Cerebellar cortex (tissue), 1 donor: ENCODE results near the gene ZNF552.
"Not testable (repeated sequence)": the region's sequence is repeated elsewhere in the genome, so short reads cannot be mapped to it uniquely, and the experiment has no call there.

Experiments
- DNase-seq: peaks from one replicate; pipeline ENCODE4 v3.0.0-alpha.2; 2015; ENCODE audit warnings: low spot score

Gene ZNF552

GRCh38 chr19:57818378-57818777 lies 3.7 kb upstream of the ZNF552 start:
- no peak for DNase-seq

DNA sequence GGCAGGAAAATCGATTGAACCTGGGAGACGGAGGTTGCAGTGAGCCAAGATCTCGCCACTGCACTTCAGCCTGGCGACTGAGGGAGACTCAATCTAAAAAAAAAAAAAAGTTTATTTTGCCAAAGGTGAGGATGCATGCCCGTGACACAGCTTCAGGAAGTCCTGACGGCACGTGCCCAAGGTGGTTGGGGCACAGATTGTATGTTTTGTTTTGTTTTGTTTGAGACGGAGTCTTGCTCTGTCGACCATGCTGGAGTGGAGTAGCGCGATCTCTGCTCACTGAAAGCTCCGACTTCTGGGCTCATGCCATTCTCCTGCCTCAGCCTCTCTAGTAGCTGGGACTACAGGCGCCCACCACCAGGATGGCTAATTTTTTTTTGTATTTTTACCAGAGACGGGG lies 3.3 kb upstream of the ZNF552 start:
- DNase-seq: no peak

- DNase-seq: no peak
Observed at GRCh38 chr19:57816652-57817051, 1.9 kb upstream of the ZNF552 start.

GRCh38 chr19:57815247-57816075 lies 748 bp upstream of the ZNF552 start:
- DNase-seq: no peak

- DNase-seq: no peak
Observed at GRCh38 chr19:57813919-57814504, 701 bp downstream of the ZNF552 start.

- not testable (repeated sequence) for DNase-seq
Observed at GRCh38 chr19:57812975-57813820, 1.5 kb downstream of the ZNF552 start.

- no peak for DNase-seq
Observed at GRCh38 chr19:57812226-57812625, 2.5 kb downstream of the ZNF552 start.

DNA sequence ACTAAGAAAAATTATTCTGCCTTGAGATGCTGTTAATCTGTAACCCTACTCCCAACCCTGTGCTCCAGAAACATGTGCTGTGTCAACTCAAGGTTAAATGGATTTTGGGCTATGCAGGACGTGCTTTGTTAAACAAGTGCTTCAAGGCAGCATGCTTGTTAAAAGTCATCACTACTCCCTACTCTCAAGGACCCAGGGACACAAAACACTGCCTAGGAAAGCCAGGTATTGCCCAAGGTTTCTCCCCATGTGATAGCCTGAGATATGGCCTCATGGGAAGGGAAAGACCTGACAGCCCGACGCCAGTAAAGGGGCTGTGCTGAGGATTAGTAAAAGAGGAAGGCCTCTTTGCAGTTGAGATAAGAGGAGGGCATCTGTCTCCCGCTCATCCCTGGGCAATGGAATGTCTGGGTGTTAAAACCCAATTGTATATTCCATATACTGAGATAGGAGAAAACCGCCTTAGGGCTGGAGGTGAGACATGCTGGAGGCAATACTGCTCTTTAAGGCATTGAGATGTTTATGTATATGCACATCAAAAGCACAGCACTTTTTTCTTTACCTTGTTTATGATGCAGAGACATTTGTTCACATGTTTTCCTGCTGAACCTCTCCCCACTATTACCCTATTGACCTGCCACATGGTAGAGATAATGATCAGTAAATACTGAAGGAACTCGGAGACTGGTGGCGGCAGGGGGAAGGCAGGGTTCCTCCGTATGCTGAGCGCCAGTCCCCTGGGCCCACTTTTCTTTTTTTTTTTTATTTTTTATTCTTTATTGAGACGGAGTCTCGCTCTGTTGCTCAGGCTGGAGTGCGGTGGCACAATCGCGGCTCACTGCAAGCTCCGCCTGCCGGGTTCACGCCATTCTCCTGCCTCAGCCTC lies 4.1 kb downstream of the ZNF552 start:
- not testable (repeated sequence) for DNase-seq

DNA sequence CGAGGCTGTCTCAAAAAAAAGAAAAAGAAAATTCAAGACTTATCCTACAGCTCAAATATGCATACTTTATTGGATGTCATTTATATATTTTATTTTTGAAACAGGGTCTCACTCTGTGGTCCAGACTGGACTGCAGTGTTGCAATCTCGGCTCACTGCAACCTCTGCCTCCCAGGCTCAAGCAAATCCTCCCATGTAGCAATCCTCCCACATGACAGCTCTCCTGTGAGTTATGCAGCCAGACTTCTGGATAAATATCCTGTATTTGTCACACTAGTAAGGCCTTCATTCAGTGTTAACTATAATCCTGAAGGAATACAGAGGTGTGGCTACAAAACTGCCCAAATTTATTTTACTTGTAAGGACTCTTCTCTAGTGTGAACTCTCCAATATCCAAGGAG lies 7.2 kb downstream of the ZNF552 start:
- DNase-seq: no peak

- DNase-seq: peak; percentile 25
Observed at GRCh38 chr19:57803594-57804325, 11.0 kb downstream of the ZNF552 start.

GRCh38 chr19:57803265-57803593 lies 11.5 kb downstream of the ZNF552 start:
- DNase-seq: no peak

GRCh38 chr19:57802269-57802668 lies 12.4 kb downstream of the ZNF552 start:
- no peak for DNase-seq

DNA sequence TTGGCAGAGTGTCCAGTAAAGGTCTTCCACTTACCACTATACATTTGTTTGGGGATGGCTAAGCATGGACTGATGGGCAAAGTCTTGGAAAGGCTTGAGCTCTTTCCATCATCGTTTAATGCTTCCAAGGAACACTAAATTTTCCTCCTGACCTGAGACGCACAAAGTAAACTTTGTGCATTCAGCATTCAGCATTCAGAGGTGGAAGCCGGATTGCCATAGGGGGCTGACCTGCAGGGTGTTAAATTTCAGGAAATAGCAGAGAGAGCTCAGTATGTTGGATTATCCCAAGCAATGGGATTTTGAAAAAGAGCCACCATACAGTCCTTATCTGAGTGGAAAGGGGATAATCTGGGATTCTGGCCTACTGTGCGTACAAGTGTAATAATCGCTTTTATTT lies 14.0 kb downstream of the ZNF552 start:
- DNase-seq: no peak

DNA sequence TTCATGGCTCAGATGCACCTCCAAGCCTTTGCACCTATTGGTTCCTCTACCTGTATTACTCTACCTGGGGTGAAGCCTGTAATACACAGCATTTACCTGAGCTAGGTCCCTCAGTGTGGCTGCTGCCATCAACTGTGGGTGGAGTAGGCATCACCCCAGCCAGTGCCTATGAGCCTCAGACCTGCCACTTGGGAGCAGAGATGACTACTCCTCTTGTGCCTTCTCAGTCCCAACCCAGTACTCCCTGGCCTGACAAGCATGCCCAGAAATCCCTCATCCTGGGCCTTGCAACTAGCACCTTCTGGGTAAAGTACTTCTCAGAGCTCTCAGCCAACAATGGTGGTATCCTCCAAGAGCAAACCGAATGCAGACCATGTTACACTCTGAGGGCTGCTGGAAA lies 18.1 kb downstream of the ZNF552 start:
- DNase-seq: not testable (repeated sequence)

DNA sequence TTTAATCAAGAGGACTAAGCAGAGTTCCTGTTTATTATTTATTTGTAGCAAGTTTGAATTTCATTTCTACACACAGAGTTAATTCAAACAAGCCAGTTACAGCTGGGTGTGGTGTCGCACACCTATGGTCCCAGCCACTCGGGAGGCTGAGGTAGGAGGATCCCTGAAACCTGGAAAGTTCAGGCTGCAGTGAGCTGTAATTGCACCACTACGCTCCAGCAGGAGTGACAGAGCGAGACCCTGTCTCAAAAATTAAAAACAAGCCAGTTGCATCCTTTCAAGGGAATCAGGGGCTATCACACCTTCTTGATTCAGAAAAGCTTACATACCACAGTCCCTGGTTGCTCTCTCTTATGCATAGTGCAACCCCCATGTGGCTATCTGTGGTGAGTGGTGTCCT lies 25.4 kb downstream of the ZNF552 start:
- DNase-seq: no peak

DNA sequence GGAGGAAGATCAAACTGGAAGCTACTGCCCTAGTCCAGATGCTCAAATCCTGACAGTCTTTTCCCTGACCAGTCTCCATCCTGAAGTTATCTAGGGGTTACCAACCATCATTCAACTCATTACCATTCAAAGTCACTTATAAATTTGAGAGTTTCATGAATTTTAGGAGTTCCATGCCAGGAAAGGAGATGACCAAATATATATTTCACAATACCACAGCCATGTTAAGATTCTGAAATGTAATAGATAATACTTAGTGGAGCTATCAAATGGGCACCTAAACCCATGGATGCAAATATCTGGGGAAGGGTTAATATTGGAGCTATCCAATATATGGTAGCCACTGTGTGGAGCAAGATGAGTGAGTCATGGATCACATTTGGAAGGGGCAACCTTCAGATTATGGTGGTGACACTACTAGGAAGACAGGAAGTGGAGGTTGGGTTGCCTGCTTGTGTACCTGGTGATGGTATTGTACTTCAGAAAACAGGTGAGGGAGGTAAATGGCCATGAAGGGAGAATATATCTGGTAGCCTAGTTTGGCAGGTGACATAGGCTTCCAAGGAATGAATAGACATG lies 26.5 kb downstream of the ZNF552 start:
- no peak for DNase-seq

- no peak for DNase-seq
Observed at GRCh38 chr19:57786906-57787305, 27.8 kb downstream of the ZNF552 start.

DNA sequence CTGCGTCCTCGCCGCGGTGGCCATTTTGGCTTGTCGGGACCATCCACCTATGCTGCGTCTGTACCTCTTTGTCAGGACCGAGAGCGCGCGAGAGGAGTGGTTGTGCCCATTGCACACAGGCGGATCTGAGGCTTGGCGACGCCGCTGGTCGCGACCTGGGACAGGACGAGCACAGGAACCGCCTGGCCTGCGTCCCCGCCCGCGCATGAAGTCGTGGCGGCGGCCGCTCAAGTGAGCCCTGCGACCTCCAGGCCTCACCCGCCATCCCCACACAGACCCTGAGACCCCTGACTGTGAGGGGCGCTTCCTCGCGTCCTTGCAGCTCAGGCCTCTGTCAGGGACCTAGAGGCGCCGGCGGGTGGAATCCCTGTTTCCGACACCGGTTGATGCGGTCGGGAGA lies 28.4 kb downstream of the ZNF552 start:
- DNase-seq: no peak

DNA sequence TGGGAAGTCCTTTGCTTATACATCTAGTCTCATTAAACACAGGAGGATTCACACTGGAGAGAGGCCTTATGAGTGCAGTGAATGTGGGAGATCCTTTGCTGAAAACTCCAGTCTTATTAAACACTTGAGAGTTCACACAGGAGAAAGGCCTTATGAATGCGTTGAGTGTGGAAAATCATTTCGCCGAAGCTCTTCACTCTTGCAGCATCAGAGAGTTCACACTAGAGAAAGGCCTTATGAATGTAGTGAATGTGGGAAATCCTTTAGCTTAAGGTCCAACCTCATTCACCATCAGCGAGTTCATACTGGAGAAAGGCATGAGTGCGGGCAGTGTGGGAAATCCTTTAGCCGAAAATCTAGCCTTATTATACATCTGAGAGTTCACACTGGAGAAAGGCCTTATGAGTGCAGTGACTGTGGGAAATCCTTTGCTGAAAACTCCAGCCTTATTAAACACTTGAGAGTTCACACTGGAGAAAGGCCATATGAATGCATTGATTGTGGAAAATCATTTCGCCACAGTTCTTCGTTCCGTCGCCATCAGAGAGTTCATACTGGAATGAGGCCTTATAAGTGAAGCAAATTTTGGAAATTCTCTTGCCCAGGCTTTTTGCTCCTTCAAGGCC lies 35.4 kb downstream of the ZNF552 start:
- no peak for DNase-seq

DNA sequence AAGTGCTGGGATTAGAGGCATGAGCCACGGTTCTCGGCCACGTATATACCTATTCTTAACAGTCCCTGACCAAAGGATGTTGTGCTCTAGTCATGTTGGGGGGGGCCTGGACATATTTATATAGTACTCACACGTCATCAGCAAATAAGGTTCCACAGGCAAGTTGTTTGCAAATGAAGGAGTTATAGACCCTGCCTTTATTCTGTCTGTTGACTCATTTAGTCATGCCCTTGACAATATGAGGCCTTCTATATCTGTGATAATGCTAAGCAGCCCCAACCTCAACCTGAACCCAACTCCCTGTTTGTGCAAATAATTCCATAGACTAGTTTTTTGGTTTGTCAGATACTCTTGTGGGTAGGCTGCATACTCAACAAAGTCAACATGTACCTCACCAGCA lies 36.4 kb downstream of the ZNF552 start:
- no peak for DNase-seq
